Activated effector memory CD4-positive, alpha-beta T cell treated with Interleukin-2 at 50 U/mL for 16 hours (primary cell): ENCODE data around the gene RNF169.
"Not testable (repeated sequence)": the region's sequence is repeated elsewhere in the genome, so short reads cannot be mapped to it uniquely, and the experiment has no call there.

Source experiments
- DNase-seq: peaks from one replicate; pipeline ENCODE4 v3.0.0-alpha.2; 2020

Gene RNF169

GRCh38 chr11:74730571-74731260 is 17.9 kb upstream of the RNF169 start:
- DNase-seq: no peak

- DNase-seq: no peak
These were observed 17.2 kb upstream of the RNF169 start, which contains the start of gene CHRDL2 for GRCh38 chr11:74731301-74732094. CHRDL2 (minus strand) TSS chr11:74731426; CDS start chr11:74730888, 538 bp downstream.

- no peak for DNase-seq
These were observed 14.1 kb upstream of the RNF169 start for GRCh38 chr11:74734559-74734925.

GRCh38 chr11:74735365-74735928 is 13.2 kb upstream of the RNF169 start:
- no peak for DNase-seq

- DNase-seq: no peak
These were observed 12.6 kb upstream of the RNF169 start for GRCh38 chr11:74736031-74736430.

GRCh38 chr11:74739546-74740270 is 8.9 kb upstream of the RNF169 start:
- DNase-seq: peak; percentile 17

- DNase-seq: no peak
These were observed 6.6 kb upstream of the RNF169 start for GRCh38 chr11:74742070-74742469.

- DNase-seq: no peak
These were observed 5.0 kb upstream of the RNF169 start for GRCh38 chr11:74743640-74744039.

GRCh38 chr11:74744277-74744676 is 4.4 kb upstream of the RNF169 start:
- DNase-seq: no peak

GRCh38 chr11:74746868-74747267 is 1.8 kb upstream of the RNF169 start:
- DNase-seq: no peak

GRCh38 chr11:74749127-74749964 is 697 bp downstream of the RNF169 start:
- DNase-seq: peak; percentile 40

GRCh38 chr11:74749965-74750296 is 1.3 kb downstream of the RNF169 start:
- DNase-seq: no peak

- not testable (repeated sequence) for DNase-seq
These were observed 1.9 kb downstream of the RNF169 start for GRCh38 chr11:74750598-74750997.

- no peak for DNase-seq
These were observed 2.7 kb downstream of the RNF169 start for GRCh38 chr11:74751303-74751702.

- DNase-seq: no peak
These were observed 6.0 kb downstream of the RNF169 start for GRCh38 chr11:74754507-74755252.

GRCh38 chr11:74755395-74755995 is 6.8 kb downstream of the RNF169 start:
- no peak for DNase-seq

- no peak for DNase-seq
These were observed 7.9 kb downstream of the RNF169 start for GRCh38 chr11:74756571-74756970.

GRCh38 chr11:74766905-74767304 is 18.3 kb downstream of the RNF169 start:
- DNase-seq: no peak

- not testable (repeated sequence) for DNase-seq
These were observed 19.6 kb downstream of the RNF169 start for GRCh38 chr11:74768172-74768651.

- no peak for DNase-seq
These were observed 20.5 kb downstream of the RNF169 start for GRCh38 chr11:74769055-74769707.

- no peak for DNase-seq
These were observed 21.8 kb downstream of the RNF169 start for GRCh38 chr11:74770456-74770855.
